ENCODE results near the gene LRRC10. TPM values are rescaled to one million over a fixed set of nuclear protein-coding genes. Genes with fewer than 3 reads are reported as not detected.

The LRRC10 gene
- total RNA-seq, 1 donor from 2014 or later = not detected

DNA sequence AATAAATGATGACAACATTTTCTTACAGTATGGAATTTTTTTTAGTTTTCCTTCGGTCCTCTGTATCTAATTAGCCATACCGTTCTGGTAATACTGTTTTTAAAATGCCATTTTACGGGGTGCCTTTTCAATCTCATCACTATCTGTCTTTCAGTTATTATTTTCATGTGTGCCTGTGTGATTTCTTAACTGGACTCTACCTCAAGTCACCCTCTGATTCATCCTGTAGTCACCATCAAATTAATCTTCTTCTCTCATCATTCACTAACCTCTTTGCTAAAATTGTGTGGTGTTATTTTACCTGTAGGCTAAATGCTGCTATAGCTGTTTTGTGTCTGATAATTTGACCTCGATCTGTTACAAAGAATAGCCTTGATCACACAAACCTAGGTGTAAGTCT, 41.5 kb downstream of the LRRC10 start:
- DNase-seq (ENCODE audit: low spot score) = no peak

DNA sequence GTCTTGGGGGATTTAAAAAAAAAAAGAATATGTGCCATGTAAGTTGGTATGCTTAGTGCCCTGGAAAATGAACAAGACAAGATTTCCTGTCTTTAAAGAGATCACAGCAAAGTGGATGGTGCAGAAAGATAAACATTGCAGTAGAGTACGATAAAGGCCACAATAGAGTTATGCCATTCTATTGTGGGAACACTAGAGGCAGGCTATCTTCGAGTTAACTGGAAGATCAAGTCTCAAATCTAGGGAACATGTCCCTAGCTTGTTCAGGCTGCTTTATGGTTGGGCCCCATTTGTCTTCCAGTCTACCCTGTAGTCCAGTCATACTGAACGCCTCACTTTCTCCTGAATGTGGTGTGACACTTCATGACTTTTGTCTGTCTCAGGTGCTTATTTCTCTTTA, 44.1 kb downstream of the LRRC10 start:
- no peak for DNase-seq (ENCODE audit: low spot score)

DNA sequence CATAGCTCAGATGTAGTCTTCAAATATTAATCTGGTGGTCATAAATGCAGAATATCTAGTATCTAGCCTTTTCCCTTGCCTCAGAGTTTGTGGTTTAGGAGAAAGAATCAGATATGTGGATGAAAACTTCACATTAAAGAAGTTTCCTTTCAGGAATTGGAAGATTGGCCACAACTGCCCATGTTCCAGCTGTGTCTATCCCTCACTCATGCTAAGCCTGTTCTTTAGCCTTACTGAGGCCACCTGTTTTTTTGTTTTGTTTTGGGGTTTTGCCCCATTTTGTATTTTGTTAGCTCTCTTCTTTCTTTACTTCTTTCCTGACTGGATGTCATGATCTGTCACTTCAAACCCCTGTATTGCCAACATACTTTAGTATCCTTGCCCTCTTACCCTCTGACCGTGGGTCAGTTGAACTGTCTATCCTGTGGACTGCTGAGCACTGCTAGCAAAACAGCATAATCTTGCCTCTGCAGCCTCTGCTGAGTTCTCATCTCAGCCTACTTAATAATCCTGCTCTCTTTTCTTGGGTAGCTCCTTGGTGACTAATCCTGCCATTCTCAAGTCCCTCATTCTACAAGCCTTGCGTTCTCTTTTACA, 47.4 kb downstream of the LRRC10 start:
- no peak for DNase-seq (ENCODE audit: low spot score)

Other genes with a start within 250 kb of the LRRC10 start
- 38.2 TPM for gene FRS2, start 140.5 kb downstream of the LRRC10 start, total RNA-seq
- gene CCT2, start 25.4 kb downstream of the LRRC10 start, total RNA-seq = 132 TPM
- gene BEST3, start 88.4 kb upstream of the LRRC10 start, total RNA-seq = not detected
- gene RAB3IP, start 128.0 kb upstream of the LRRC10 start, total RNA-seq = 19.4 TPM
- gene MYRFL, start 214.3 kb upstream of the LRRC10 start, total RNA-seq = not detected